DND-41 (cell line): Measurements from ENCODE around the gene ATG9B.

Source experiments
- ATAC-seq: fragments of 200-7000 bp; cut with Tn5 transposase; 3 replicates; pipeline ENCODE4 v1.9.1; 2021; ENCODE audit warnings: low read depth; ENCODE audit not compliant: insufficient read depth
- DNase-seq: peaks from one replicate; pipeline ENCODE4 v3.0.0-alpha.2; 2020
- H2AFZ ChIP-seq: 2 replicates; pipeline ENCODE4 v1.6.0; 2012; ENCODE audit warnings: low read depth, low read length
- H3K27ac ChIP-seq: 2 replicates; pipeline ENCODE4 v1.5.1; 2012; ENCODE audit warnings: low read length, inconsistent platforms
- H3K27me3 ChIP-seq: fragments of 200-600 bp; sonication (generic); 2 replicates; pipeline ENCODE4 v1.6.0; 2012; ENCODE audit warnings: low read length, mild to moderate bottlenecking, inconsistent platforms; ENCODE audit not compliant: insufficient read depth, poor library complexity
- H3K36me3 ChIP-seq: 2 replicates; pipeline ENCODE4 v1.5.1; 2012; ENCODE audit warnings: low read length, inconsistent platforms; ENCODE audit not compliant: insufficient read depth
- H3K4me1 ChIP-seq: 2 replicates; pipeline ENCODE4 v1.5.1; 2012; ENCODE audit warnings: mild to moderate bottlenecking, low read length; ENCODE audit not compliant: insufficient read depth
- H3K4me2 ChIP-seq: 2 replicates; pipeline ENCODE4 v1.6.0; 2012; ENCODE audit warnings: mild to moderate bottlenecking, moderate library complexity, low read length, inconsistent platforms; ENCODE audit not compliant: insufficient read depth
- H3K4me3 ChIP-seq, 2 experiments: fragments of 200-600 bp in 1 of 2; shearing (Covaris generic) in 1 of 2; 2 replicates each; pipeline ENCODE4 v1.5.1; 2012 to 2016; ENCODE audit warnings: inconsistent platforms in 2 of 2, low read length in 2 of 2, mild to moderate bottlenecking in 2 of 2, low read depth in 1 of 2, moderate library complexity in 1 of 2
- H3K79me2 ChIP-seq: 2 replicates; pipeline ENCODE4 v1.6.0; 2012; ENCODE audit warnings: low read length, inconsistent platforms; ENCODE audit not compliant: insufficient read depth
- H3K9ac ChIP-seq: 2 replicates; pipeline ENCODE4 v1.6.0; 2012; ENCODE audit warnings: low read depth, mild to moderate bottlenecking, inconsistent platforms, low read length, moderate library complexity
- H3K9me3 ChIP-seq: 2 replicates; pipeline ENCODE4 v1.5.1; 2012; ENCODE audit warnings: low read length, moderate library complexity, mild to moderate bottlenecking, inconsistent platforms; ENCODE audit not compliant: insufficient read depth, severe bottlenecking
- H4K20me1 ChIP-seq: 2 replicates; pipeline ENCODE4 v1.6.0; 2012; ENCODE audit warnings: low read length; ENCODE audit not compliant: insufficient read depth
- CTCF ChIP-seq: IDR thresholded peaks from 2 replicates; pipeline ENCODE4 v1.5.1; 2012; ENCODE audit warnings: borderline replicate concordance, low read length, moderate library complexity, mild to moderate bottlenecking; ENCODE audit not compliant: poor library complexity, severe bottlenecking; ENCODE audit errors: extremely low read depth
- EZH2 ChIP-seq: IDR thresholded peaks from 3 replicates; pipeline ENCODE4 v1.6.1; 2012; ENCODE audit warnings: borderline replicate concordance, low read depth, mild to moderate bottlenecking, moderate library complexity, low read length, inconsistent platforms; ENCODE audit not compliant: severe bottlenecking

Gene ATG9B

GRCh38 chr7:150996376-150997074 lies 27.8 kb downstream of the ATG9B start:
- no peak overlapping the region for H3K4me2 ChIP-seq

DNA sequence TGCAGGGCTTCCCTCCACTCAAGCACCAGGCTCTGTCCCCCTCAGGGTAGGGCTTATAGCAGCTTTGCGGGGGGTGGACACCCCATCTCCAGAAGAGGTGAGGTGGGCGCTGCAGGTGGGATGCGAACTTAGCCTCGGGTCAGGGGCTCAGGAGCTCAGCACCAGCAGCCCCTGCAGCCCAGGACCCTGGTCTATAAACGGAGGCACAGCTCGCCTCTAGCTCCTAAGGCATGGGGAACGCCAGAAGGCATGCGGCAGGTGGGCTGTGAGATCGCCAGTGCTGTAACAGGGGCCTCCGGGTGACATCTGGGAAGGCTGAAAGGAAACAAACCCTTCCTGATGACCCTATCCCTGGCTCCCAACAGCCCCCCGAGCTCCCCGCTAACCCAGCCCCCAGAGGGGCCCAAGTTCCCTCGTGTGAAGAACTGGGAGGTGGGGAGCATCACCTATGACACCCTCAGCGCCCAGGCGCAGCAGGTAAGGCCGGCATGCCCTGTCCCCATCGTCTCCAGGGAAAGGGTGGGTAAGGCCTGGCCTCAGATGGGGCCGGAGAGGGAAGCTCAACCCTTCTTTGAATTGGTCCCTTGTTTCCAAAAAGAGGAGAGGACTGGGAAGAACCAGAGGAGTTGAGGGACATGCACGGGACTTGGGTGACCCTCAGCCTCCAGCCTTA lies 29.3 kb downstream of the ATG9B start:
- Histone ChIP-seq H3K9me3 (no peaks in the 10 kb centered on the region), H3K4me3 (no peak overlapping the region), H3K27ac (no peak overlapping the region), H4K20me1 (no peaks in the 10 kb centered on the region; the same call in 1 of the 2 replicates), H3K79me2 (no peaks in the 10 kb centered on the region), H3K4me2 (no peak overlapping the region), H3K27me3 (peaks cover 4% of the 10 kb centered on the region), H2AFZ (no peak overlapping the region), H3K4me1 (no peaks in the 10 kb centered on the region), H3K9ac (no peak overlapping the region), H3K36me3 (no peaks in the 10 kb centered on the region)
- TF ChIP-seq EZH2 (no peak), CTCF (no peak)
- ATAC-seq (no peak), DNase-seq (no peak)

More at GRCh38 chr7:150996376-150997074, 27.8 kb downstream of the ATG9B start:
- Histone ChIP-seq H2AFZ (no peak overlapping the region), H3K36me3 (no peaks in the 10 kb centered on the region), H3K79me2 (no peaks in the 10 kb centered on the region), H3K27ac (no peak overlapping the region), H3K9me3 (no peaks in the 10 kb centered on the region), H4K20me1 (no peaks in the 10 kb centered on the region; the same call in 1 of the 2 replicates), H3K9ac (no peak overlapping the region), H3K27me3 (no peaks in the 10 kb centered on the region), H3K4me1 (no peaks in the 10 kb centered on the region), H3K4me3 (no peak overlapping the region)
- no peak for TF ChIP-seq EZH2
- no peak for TF ChIP-seq CTCF
- DNase-seq, result no peak
- peak; percentile 15; the same call in 1 of the 3 replicates for ATAC-seq

DNA sequence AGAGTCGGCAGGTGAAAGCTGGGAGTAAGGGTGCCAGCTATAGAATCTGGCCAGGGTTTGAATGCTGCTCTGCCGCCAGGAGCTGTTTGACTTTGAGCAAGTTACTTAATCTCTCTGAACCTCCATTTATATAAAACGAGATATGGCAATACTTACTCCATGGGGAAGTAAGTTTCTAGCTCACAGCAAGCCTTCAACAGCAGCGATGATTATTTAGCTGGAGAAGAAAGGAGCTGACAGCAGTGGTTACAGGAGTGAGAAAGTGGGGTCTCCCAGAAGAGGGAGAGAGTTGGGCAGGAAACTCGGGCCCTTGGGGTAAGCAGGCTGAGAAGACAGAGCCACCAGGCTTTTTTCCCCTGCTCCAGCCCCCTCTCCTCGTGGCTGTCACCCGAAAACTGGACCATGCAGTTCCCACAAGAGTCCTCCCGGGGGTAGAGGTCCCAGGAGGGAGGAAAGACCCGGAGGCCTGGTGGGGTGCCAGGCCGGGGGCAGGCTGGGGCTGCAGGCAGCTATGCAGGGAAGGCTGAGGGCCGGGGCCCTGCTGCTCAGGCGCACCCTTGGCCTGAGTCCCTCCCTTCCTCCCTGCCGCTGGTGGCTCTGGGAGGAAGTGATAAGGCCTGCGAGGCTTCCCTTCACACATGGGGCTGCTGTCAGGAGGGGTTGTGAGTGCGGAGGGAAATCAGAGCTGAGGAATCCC lies 30.0 kb downstream of the ATG9B start:
- H2AFZ ChIP-seq, result no peak overlapping the region
- no peak overlapping the region for H3K4me3 ChIP-seq
- ATAC-seq (peak; percentile 22; the same call in 1 of the 3 replicates), DNase-seq (no peak)
- TF ChIP-seq EZH2, result no peak
- no peak for TF ChIP-seq CTCF
- H3K79me2 ChIP-seq, result no peaks in the 10 kb centered on the region
- H3K9ac ChIP-seq, result no peak overlapping the region
- H4K20me1 ChIP-seq, result no peaks in the 10 kb centered on the region; the same call in 1 of the 2 replicates
- no peaks in the 10 kb centered on the region for H3K9me3 ChIP-seq
- H3K4me2 ChIP-seq, result no peak overlapping the region
- no peaks in the 10 kb centered on the region for H3K36me3 ChIP-seq
- no peaks in the 10 kb centered on the region for H3K4me1 ChIP-seq
- peaks cover 7% of the 10 kb centered on the region for H3K27me3 ChIP-seq
- H3K27ac ChIP-seq, result no peak overlapping the region
